GM12878 (cell line): ENCODE results near the gene ADAMTS17. TPM values are rescaled to one million over a fixed set of nuclear protein-coding genes. Genes with fewer than 3 reads are reported as not detected.

Source experiments
- ATAC-seq: fragments of 200-7000 bp; cut with Tn5 transposase; 3 replicates; pipeline ENCODE4 v1.9.1; 2020; ENCODE audit warnings: mild to moderate bottlenecking, moderate library complexity
- BruUV-seq: library from RNA; stranded (reverse); fragments of 400-500 nt; replicated peaks from 2 replicates; lab custom pipeline; 2021; lab: Mats Ljungman, UMichigan
- CTCF ChIA-PET: fragments of 300-600 bp; sonication (Branson Sonifier 250); formaldehyde crosslinking; extraction: SDS; loops from one replicate; lab custom pipeline; 2021; ENCODE audit warnings: inconsistent platforms; lab: Yijun Ruan, JAX
- POLR2A ChIA-PET: fragments of 350-600 bp; formaldehyde crosslinking; extraction: SDS; loops from one replicate; lab custom pipeline; 2021; ENCODE audit warnings: inconsistent platforms; lab: Charles Lee
- RAD21 ChIA-PET: fragments of 300-600 bp; sonication (Branson Sonifier 250); formaldehyde crosslinking; loops from one replicate; lab custom pipeline; 2023; ENCODE audit warnings: antibody characterized with exemption; ENCODE audit not compliant: unreplicated experiment; lab: Charles Lee
- SMC1A ChIA-PET: fragments of 300-600 bp; sonication (Branson Sonifier 250); formaldehyde crosslinking; loops from one replicate; lab custom pipeline; 2023; ENCODE audit not compliant: unreplicated experiment, uncharacterized antibody; lab: Charles Lee
- DNase-seq: peaks from one replicate; pipeline ENCODE4 v3.0.0-alpha.2; 2011; ENCODE audit warnings: low read depth, low spot score
- FAIRE-seq: peaks from 3 replicates; lab custom pipeline; 2011; peaks lifted over from hg19 to GRCh38; lab: Jason Lieb, UNC
- H2AFZ ChIP-seq: 2 replicates; pipeline ENCODE4 v1.6.0; 2011; ENCODE audit warnings: low read depth, low read length, control low read depth; ENCODE audit not compliant: control insufficient read depth
- H3K27ac ChIP-seq: 2 replicates; pipeline ENCODE4 v1.5.1; 2011; ENCODE audit warnings: control low read depth; ENCODE audit not compliant: control insufficient read depth, insufficient read depth
- H3K27me3 ChIP-seq, 2 experiments: replicated peaks in 1 of 2; 2 replicates each; pipeline versions ENCODE4 v1.6.0 to v1.6.1; 2011; ENCODE audit warnings: low read length in 1 of 2; ENCODE audit not compliant: control insufficient read depth in 2 of 2, insufficient read depth in 2 of 2
- H3K36me3 ChIP-seq, 2 experiments: 2 replicates each; pipeline ENCODE4 v1.5.1; 2011; ENCODE audit warnings: low read length in 1 of 2; ENCODE audit not compliant: control insufficient read depth in 2 of 2, insufficient read depth in 2 of 2
- H3K4me1 ChIP-seq: 2 replicates; pipeline ENCODE4 v1.6.1; 2011; ENCODE audit warnings: mild to moderate bottlenecking, low read length, moderate library complexity, mixed read lengths; ENCODE audit not compliant: control insufficient read depth, insufficient read depth
- H3K4me2 ChIP-seq: 2 replicates; pipeline ENCODE4 v1.6.0; 2011; ENCODE audit warnings: control low read depth; ENCODE audit not compliant: control insufficient read depth, insufficient read depth
- H3K4me3 ChIP-seq: fragments of 200-600 bp; sonication (generic); 2 replicates; pipeline ENCODE4 v1.5.1; 2016
- H3K79me2 ChIP-seq: 2 replicates; pipeline ENCODE4 v1.6.0; 2011; ENCODE audit warnings: low read length; ENCODE audit not compliant: control insufficient read depth, insufficient read depth
- H3K9ac ChIP-seq: 2 replicates; pipeline ENCODE4 v1.8.0; 2011; ENCODE audit warnings: low read length, control low read depth, mixed read lengths; ENCODE audit not compliant: control insufficient read depth, insufficient read depth
- H3K9me3 ChIP-seq: replicated peaks from 3 replicates; pipeline ENCODE4 v1.5.1; 2011; ENCODE audit warnings: mild to moderate bottlenecking, low read length; ENCODE audit not compliant: control insufficient read depth, insufficient read depth
- H4K20me1 ChIP-seq: 2 replicates; pipeline ENCODE4 v1.6.0; 2011; ENCODE audit not compliant: control insufficient read depth, insufficient read depth
- BHLHE40 ChIP-seq, 2 experiments: fragments of 450-650 bp in 1 of 2; IDR thresholded peaks; 2 replicates each; pipeline ENCODE4 v1.6.1; 2011 to 2017; ENCODE audit warnings: low read depth in 2 of 2, borderline replicate concordance in 1 of 2, improper control_type of control experiment in 1 of 2, low read length in 1 of 2, mild to moderate bottlenecking in 1 of 2
- DPF2 ChIP-seq: fragments of 450-650 bp; IDR thresholded peaks from 2 replicates; pipeline ENCODE4 v1.6.1; 2017; ENCODE audit warnings: mild to moderate bottlenecking
- EGR1 ChIP-seq, 2 experiments: IDR thresholded peaks; 1 replicate in 1 of 2; 2 replicates in 1 of 2; pipeline ENCODE4 v1.6.1; 2011 to 2012; ENCODE audit warnings: low read depth in 2 of 2, low read length in 2 of 2, borderline replicate concordance in 1 of 2, mild to moderate bottlenecking in 1 of 2, moderate library complexity in 1 of 2
- FOXM1 ChIP-seq: IDR thresholded peaks from 2 replicates; pipeline ENCODE4 v1.6.1; 2012; ENCODE audit warnings: low read depth, mild to moderate bottlenecking, inconsistent platforms, low read length, moderate library complexity
- HDAC2 ChIP-seq: fragments of 200-600 bp; sonication (generic); IDR thresholded peaks from 2 replicates; pipeline ENCODE4 v1.6.1; 2017
- KDM1A ChIP-seq: fragments of 200-600 bp; sonication (generic); IDR thresholded peaks from 2 replicates; pipeline ENCODE4 v1.6.1; 2016; ENCODE audit warnings: borderline replicate concordance
- KLF5 ChIP-seq: fragments of 450-650 bp; IDR thresholded peaks from 2 replicates; pipeline ENCODE4 v1.6.1; 2014; ENCODE audit warnings: mild to moderate bottlenecking; ENCODE audit not compliant: partially characterized antibody
- NR2C1 ChIP-seq: fragments of 450-650 bp; IDR thresholded peaks from 2 replicates; pipeline ENCODE4 v1.6.1; 2017; ENCODE audit warnings: antibody characterized with exemption, mild to moderate bottlenecking, moderate library complexity
- POLR2A ChIP-seq: IDR thresholded peaks from 2 replicates; pipeline ENCODE4 v1.6.1; 2011; ENCODE audit warnings: low read depth, mild to moderate bottlenecking, low read length
- RB1 ChIP-seq: fragments of 450-650 bp; formaldehyde crosslinking; IDR thresholded peaks from 2 replicates; pipeline ENCODE4 v1.6.1; 2017; ENCODE audit warnings: mild to moderate bottlenecking, borderline replicate concordance
- STAT3 ChIP-seq: IDR thresholded peaks from 2 replicates; pipeline ENCODE4 v1.6.1; 2011; ENCODE audit warnings: low read depth, low read length, improper control_type of control experiment
- SUZ12 ChIP-seq: fragments of 200-600 bp; sonication (generic); IDR thresholded peaks from one replicate; pipeline ENCODE4 v1.6.1; 2018; ENCODE audit warnings: antibody characterized with exemption, mild to moderate bottlenecking; ENCODE audit not compliant: unreplicated experiment
- TCF12 ChIP-seq: IDR thresholded peaks from 2 replicates; pipeline ENCODE4 v1.6.1; 2011; ENCODE audit warnings: low read depth, mild to moderate bottlenecking, low read length
- TCF7 ChIP-seq: IDR thresholded peaks from 2 replicates; pipeline ENCODE4 v1.6.1; 2014; ENCODE audit warnings: antibody characterized with exemption, borderline replicate concordance
- WGBS: methylation state at CpG from one replicate; pipeline ENCODE4 v1.1.6; 2016; ENCODE audit warnings: low lambda C conversion rate; ENCODE audit not compliant: insufficient replicate concordance, insufficient coverage; ENCODE audit errors: missing lambda C conversion rate; 5-methylcytosine and 5-hydroxymethylcytosine counted together
- in situ Hi-C: fragments of 300-500 bp; cut with MboI; formaldehyde crosslinking; loops from 9 replicates; pipeline ENCODE4 v1.14.3; 2018; ENCODE audit warnings: mixed read lengths
- intact Hi-C: fragments of 100-400 bp; cut with micrococcal nuclease; formaldehyde crosslinking; loops from one replicate; pipeline ENCODE4 v1.14.2; 2022; ENCODE audit not compliant: unreplicated experiment
- polyA plus RNA-seq, 11 experiments: library from polyadenylated mRNA; depleted of rRNA in 4 of 11; unstranded in 6 of 11; stranded (reverse) in 5 of 11; fragments of >200 nt; fragmentation: Nextera tagmentation in 4 of 11; fragmentation: Illumina TruSeq in 1 of 11; extraction: Ambion mirVana in 4 of 11; extraction: Trizol in 1 of 11; gene quantifications; 1 replicate in 1 of 11; 2 replicates in 10 of 11; pipeline versions ENCODE4 v1.2.1 to v1.2.3, GENCODE V29; 2011 to 2016; ENCODE audit warnings: inconsistent platforms in 2 of 11, missing spikeins in 2 of 11, low read depth in 1 of 11
- total RNA-seq, 4 experiments: library from RNA; depleted of rRNA in 3 of 4; stranded (reverse); fragments of >200 nt in 3 of 4; fragmentation: Illumina TruSeq in 1 of 4; extraction: Trizol in 1 of 4; gene quantifications; 2 replicates each; pipeline versions ENCODE4 v1.2.1 to v1.2.3, GENCODE V29; 2013 to 2021
- TF ChIP-seq, protein P1 (sequence below): IDR thresholded peaks from 2 replicates; pipeline ENCODE4 v1.6.1; 2011; ENCODE audit warnings: mild to moderate bottlenecking, low read depth, low read length, moderate library complexity; ENCODE audit not compliant: insufficient replicate concordance
- TF ChIP-seq, protein P2 (sequence below): IDR thresholded peaks from 2 replicates; pipeline ENCODE4 v1.6.1; 2012; ENCODE audit warnings: low read length, inconsistent platforms

The ADAMTS17 gene
- total and polyA plus RNA-seq, 10 of the 15 experiments (the other 5 are each of a cell fraction or from before 2014, with no cell fraction given) = 0.04 to 0.50 (median 0.10) TPM; not detected in 4

GRCh38 chr15:100114571-100114970, 227.2 kb downstream of the ADAMTS17 start:
- FAIRE-seq (no peak), ATAC-seq (no peak), DNase-seq (no peak)
- no peak overlapping the region for H3K9ac ChIP-seq
- intact Hi-C loops (no loop called here), in situ Hi-C loops (no loop called here)
- no peak for TF ChIP-seq KLF5
- TF ChIP-seq HDAC2 = no peak
- TF ChIP-seq RB1 = no peak
- no peak for TF ChIP-seq POLR2A
- TF ChIP-seq TCF12 = no peak
- TF ChIP-seq BHLHE40 (IDR thresholded peaks at IDR 0.05; ENCODE audit: borderline replicate concordance in 1 of 2, low read depth in 2 of 2, low read length in 1 of 2) = no peak
- TF ChIP-seq, protein P1, sequence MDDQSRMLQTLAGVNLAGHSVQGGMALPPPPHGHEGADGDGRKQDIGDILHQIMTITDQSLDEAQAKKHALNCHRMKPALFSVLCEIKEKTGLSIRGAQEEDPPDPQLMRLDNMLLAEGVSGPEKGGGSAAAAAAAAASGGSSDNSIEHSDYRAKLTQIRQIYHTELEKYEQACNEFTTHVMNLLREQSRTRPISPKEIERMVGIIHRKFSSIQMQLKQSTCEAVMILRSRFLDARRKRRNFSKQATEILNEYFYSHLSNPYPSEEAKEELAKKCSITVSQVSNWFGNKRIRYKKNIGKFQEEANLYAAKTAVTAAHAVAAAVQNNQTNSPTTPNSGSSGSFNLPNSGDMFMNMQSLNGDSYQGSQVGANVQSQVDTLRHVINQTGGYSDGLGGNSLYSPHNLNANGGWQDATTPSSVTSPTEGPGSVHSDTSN = no peak
- TF ChIP-seq, protein P2, sequence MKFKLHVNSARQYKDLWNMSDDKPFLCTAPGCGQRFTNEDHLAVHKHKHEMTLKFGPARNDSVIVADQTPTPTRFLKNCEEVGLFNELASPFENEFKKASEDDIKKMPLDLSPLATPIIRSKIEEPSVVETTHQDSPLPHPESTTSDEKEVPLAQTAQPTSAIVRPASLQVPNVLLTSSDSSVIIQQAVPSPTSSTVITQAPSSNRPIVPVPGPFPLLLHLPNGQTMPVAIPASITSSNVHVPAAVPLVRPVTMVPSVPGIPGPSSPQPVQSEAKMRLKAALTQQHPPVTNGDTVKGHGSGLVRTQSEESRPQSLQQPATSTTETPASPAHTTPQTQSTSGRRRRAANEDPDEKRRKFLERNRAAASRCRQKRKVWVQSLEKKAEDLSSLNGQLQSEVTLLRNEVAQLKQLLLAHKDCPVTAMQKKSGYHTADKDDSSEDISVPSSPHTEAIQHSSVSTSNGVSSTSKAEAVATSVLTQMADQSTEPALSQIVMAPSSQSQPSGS = no peak
- TF ChIP-seq STAT3 = no peak
- TF ChIP-seq FOXM1 = no peak
- TF ChIP-seq DPF2 = no peak
- no peak for TF ChIP-seq TCF7
- TF ChIP-seq KDM1A = no peak
- TF ChIP-seq SUZ12 = no peak
- TF ChIP-seq EGR1 (IDR thresholded peaks at IDR 0.05; ENCODE audit: borderline replicate concordance in 1 of 2, low read depth in 2 of 2, low read length in 2 of 2) = no peak
- TF ChIP-seq NR2C1 = no peak
- no peaks in the 10 kb centered on the region; a peak in 1 of 4 replicates for H3K27me3 ChIP-seq
- no peak overlapping the region for H2AFZ ChIP-seq
- ChIA-PET SMC1A (no interaction called here), CTCF (no interaction called here), POLR2A (no interaction called here), RAD21 (no interaction called here)
- H3K4me3 ChIP-seq = no peak overlapping the region
- no TSS peak for BruUV-seq
- no peak overlapping the region for H3K4me2 ChIP-seq
- no peak overlapping the region for H3K27ac ChIP-seq
- H4K20me1 ChIP-seq = no peaks in the 10 kb centered on the region
- H3K4me1 ChIP-seq = no peaks in the 10 kb centered on the region; the same call in 1 of the 2 replicates
- H3K9me3 ChIP-seq = no peaks in the 10 kb centered on the region; the same call in 2 of the 3 replicates
- WGBS = 15% methylated on average over 9 of the region's 9 CpGs
- no peaks in the 10 kb centered on the region for H3K79me2 ChIP-seq
- no peaks in the 10 kb centered on the region for H3K36me3 ChIP-seq
